ENCODE results near the gene DDX19B.

Gene DDX19B

DNA sequence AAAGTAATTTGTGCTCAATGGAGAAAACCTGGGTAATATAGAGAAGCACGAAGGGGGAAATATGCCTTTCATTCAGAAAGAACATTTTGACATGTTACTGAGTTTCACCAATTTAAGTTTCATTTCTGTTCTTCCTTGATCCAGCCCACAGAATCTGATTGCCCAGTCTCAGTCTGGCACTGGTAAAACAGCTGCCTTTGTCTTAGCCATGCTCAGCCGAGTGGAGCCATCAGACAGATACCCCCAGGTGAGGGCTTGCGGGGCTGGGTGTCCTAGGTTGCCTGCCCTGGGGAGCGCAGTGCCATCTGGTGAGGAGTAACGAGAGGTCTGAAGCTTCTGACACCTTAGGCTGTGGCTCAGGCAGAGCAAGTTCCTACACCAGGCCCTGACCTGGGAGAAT is 65.4 kb downstream of the DDX19B start:
- DNase-seq, result no peak

DNA sequence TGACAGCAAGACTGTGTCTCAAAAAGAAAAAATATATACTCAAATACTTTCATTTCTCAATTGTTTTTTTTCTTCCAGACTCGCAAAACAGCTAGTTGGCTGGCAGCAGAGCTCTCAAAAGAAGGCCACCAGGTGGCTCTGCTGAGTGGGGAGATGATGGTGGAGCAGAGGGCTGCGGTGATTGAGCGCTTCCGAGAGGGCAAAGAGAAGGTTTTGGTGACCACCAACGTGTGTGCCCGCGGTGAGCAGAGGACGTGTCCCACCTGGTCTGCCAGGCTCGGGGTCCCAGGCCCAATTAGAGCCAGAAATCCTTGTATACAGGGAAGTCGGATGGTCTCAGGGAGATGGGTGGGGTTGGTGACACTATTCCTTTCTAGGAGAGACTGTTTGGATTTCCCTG is 71.2 kb downstream of the DDX19B start:
- peak; percentile 20 to 28 for DNase-seq

DNA sequence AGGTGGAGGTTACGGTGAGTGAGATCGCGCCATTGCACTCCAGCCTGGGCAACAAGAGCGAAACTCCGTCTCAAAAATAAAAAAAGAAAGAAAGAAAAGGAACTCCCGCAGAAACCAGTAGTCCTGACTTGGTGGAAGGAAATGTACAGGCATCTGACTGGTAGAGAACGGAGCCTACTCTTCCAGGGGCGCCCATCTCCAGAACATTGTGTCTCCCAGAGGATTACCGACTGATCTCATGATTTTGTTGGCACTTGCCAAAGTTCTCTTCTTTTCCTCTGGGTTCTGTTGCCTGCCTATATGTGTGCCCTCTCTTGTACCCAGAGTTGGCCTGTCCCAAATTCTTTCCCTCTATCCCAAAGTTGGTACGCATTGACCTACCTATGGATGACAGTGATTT is 71.9 kb downstream of the DDX19B start:
- DNase-seq, result no peak

DNA sequence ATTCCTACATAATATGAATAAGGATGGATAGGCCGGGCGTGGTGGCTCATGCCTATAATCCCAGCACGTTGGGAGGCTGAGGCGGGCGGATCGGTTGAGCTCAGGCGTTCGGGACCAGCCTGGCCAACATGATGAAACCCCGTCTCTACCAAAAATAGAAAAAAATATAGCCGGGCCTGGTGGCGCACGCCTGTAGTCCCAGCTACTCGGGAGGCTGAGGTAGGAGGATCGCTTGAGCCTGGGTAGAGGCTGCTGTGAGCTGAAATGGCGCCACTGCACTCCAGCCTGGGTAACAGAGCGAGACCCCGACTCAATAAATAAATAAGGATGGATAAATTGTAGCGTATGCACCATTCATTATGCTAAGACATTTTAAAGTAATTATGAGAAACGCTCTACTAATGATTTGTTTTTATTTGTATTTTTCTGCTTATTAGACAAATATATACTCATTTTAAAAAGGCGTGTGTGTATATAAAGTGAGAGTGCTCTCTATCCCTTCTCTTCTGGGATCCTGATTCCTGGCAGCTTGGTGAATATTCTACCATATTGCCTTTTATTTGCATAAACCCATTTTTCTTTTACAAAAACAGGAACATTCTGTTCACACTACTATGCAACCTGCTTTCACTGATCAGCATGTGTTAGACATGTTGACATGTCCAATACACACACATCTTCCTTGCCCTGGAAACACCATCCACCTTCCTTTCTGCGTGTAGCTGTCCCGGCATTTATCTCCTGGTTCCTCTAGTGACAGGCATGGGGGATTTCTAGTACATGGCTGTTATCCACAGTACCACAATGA is 74.1 kb downstream of the DDX19B start:
- no peak for DNase-seq

DNA sequence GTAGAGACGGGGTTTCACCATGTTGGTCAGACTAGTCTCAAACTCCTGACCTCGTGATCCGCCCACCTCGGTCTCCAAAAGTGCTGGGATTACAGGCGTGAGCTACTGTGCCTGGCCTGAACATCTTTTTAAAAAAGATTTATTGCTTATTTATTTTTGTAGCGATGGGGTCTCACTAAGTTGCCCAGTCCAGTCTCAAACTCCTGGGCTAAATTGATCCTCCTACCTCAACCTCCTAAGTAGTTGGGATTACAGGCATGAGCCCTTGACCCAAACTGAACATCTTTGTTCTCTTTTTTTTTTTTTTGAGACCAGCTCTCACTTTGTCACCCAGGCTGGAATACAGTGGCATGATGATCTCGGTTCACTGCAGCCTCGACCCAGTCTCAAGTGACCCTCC is 75.2 kb downstream of the DDX19B start:
- no peak for DNase-seq

DNA sequence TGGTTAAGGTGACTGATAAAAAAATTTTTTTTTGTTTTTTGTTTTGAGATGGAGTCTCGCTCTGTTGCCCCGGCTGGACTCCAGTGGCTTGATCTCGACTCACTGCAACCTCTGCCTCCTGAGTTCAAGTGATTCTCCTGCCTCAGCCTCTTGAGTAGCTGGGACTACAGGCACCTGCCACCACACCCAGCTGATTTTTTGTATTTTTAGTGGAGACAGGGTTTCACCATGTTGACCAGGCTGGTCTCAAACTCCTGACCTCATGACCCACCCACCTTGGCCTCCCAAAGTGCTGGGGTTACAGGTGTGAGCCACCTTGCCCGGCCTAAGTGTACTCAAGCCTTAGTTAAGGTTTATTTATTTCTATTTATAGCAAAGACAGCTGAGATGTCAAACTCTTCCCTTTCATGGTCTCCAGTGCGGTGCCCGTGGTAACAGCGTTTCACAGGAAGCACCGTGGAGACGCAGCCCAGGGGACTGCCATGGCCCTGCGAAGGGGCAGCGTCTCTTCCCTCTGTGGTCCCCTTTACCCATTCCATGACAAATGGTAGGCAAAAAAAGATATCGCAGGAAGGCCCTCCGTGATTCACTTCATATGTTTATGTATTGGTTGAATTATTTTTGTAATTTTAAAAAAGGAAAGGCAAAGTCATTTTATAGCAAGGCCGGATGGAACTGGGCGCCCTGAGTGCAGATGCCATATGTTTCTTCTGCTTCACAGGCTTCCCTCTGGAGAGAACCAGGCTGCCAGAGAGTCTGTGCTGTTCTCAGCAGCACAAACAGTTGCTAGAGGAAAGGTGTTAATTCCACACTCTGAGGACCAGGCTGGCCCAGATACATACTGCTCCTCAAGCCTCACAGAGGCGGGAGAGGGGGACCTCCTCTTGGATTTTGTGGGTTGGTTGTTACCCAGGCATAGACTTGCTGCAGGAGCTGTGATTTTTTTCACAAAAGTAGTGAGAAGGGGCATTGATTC is 76.9 kb downstream of the DDX19B start:
- DNase-seq, result no peak

DNA sequence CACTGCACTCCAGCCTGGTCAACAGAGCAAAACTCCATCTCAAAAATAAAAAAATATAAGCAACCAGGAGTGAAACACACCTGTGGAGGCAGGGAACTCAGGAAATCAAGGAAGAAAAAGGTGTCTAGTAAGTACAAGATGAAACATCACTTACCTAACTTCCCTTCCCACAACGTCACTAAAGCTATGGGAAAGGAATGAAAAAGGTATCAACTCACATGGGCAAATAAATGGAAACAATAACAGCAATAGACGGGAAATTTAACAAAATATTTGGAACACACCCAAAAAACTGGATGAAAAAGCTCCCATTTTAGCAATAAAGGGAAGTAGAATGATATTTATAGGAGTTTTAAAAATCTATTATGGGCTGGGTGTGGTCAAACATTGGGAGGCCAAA is 78.8 kb downstream of the DDX19B start:
- no peak for DNase-seq

DNA sequence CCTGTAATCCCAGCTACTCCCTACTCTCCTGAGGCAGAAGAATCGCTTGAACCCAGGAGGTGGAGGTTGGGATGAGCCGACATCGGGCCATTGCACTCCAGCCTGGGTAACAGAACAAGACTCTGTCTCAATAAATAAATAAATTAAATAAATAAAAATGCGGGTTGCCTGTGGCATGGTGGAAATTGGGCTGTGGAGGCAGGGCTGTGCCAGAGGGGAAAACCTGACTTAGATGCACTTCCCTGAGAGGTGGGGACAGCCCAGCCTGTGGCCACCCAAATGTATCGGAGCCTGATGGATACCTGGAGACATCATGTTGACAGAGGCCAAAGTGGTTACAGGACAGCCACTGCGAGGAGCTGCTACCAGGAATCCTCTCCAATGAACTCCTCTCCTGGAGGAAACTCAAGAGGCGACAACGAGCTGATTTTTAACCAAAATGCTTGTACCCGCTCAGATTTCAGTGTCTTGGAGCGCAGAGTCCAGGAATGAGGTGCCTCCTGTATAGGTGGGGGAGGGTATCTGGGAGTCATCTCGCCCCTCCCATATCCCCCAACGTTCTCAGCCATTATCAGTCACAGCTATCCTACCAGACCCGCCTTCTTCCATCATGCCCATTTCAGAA is 80.0 kb downstream of the DDX19B start:
- no peak for DNase-seq

DNA sequence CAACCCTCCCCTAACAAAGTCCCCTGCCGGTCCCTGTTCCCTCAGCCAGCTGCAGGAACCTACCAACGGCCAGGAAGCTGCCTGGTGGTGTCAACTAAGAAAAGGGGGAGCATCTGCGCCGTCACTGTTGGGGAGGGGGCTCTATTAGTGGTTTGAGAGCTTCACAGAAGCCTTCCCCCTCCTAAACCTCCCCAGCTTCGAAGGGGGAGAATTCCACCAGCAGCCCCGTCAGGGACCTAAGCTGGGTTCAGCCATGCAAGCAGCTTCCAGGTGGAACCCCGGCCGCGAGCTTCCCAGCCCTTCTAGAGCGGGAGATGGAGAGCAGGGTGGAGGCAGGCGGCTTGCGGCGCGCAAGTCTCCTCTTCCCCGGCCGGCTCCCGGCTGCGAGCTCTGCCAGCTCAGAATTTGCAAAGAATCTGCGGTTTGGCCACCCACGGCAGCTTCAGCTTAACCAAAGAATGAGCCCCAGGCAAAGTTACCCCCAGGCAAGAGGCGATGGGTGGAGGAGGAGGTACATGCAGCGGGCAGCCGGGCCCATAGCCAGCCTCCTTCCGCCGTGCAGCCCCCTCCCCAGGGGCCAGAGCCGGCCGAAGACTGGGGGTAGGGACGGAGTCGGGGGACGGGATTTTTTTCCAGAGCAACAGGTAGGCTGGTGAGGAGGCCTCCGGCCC is 81.4 kb downstream of the DDX19B start:
- DNase-seq, result peak; percentile 72 to 76

DNA sequence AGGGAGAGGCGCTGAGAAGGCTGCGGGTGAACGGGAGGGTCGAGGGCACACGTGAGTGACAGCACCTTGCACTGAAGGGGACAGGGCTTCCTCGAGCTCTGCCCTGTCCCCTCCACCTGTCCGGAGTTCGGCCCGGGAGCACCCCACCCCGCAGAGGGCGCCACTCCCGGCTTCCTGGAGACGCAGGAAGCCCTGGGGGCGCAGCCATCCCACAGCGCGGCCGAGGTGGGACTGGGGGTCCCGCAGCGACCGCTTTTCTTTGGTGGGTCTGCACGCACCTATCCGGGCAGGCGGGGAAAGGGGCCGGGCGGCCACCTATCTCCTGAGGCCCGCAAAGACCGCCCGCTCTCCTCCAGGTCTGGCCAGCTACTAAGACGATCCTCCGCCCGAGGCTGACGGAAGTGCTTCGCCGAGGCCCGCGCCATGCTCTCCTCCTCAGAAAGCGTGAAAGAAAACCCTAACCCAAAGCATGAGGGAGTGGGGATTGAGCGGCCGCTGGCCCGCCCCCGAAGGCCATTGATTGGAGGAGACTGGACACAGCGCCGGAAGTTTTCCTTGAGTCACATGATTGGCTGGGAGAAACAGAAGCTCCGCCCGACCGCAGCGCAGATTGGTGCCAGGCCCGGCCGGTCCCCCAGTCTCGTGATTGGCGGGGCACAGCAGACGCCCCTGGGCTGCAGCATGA is 82.1 kb downstream of the DDX19B start:
- peak; percentile 94 for DNase-seq

DNA sequence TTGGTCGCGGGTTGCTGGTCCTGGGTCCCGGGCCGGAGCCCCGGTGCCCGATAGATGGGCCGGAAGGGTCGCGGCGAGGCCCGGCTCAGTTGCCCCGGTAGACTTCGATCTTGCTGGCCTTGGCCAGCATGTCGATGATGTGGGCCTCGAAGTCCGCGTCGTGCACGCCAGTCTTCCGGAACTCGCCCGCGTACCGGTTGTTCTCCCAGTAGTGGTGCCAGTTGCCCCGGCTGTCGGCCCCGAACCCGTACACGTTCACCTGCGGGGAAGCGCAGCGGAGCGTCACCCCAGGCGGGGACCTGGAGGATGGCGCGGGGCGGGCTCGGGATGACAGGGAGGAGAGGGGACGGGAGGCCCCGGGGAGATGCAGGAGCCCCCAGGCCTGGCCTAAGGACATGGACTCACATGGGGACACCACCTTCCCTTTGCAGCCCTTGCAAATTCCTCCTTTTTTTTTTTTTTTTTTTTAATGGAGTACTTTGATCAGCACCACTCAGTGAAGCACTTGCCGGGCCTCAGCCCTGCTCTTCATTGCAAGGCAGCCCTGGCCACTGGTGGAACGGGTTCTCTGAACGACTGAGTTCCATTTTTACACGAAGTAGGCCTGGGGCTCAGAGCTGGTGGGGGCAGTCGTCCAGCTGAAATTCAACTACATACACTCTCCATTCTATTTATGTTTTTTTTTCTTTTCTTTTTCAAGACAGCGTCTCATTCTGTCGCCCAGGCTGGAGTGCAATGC is 82.8 kb downstream of the DDX19B start:
- no peak for DNase-seq

DNA sequence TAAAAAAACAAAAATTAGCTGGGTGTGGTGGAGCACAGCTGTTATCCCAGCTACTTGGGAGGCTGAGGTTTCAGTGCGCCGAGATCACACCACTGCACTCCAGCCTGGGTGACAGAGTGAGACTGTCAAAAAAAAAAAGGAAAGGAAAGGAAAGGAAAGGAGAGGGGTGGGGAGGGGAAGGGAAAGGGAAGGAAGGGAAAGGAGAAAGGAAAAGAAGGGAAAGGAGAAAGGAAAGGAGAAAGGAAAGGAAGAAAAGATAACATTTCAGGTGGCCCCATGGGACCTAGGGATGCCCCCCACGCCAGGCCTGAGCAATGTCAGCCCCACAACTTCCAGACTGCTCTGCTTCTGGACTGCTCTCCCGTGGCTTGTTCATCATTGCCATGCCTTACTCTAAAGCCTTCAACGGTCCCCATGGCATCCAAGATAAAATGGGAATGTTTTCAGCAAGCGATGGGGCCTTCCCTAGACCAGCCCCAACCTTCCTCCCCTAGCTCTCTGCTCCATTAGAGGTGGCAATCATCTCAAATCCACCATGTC is 84.5 kb downstream of the DDX19B start:
- no peak for DNase-seq

Data from activated CD4-positive, alpha-beta T cell treated with anti-CD3 and anti-CD28 coated beads, Interleukin-2, amount 50 U/mL, for 4 hours (primary cell).